ENCODE data around the gene PIH1D1. TPM values are rescaled to one million over a fixed set of nuclear protein-coding genes. Genes with fewer than 3 reads are reported as not detected.
A peak's percentile ranks its signal among the peaks of the same experiment; 100 is the strongest.

The PIH1D1 gene
- total and polyA plus RNA-seq, 2 experiments from 2014 or later = 103 to 164 TPM

MicroRNAs encoded within 50 kb of the gene (microRNA counts, 767-probe panel; counts per million panel counts)
- microRNA hsa-miR-150-5p = 6,168 counts per million, percentile 29 among the panel's probes with 10 or more counts

Small RNAs within 50 kb of the gene (microRNA-seq; reads per million reads assigned to microRNA genes)
- 11.5 reads per million, percentile 35 among the genes with 10 or more reads in this experiment for gene MIR150

Small RNAs within 50 kb of the gene (small RNA-seq; reads per million reads assigned to genes)
- 0.87 reads per million, percentile 56 among the genes with 10 or more reads in this experiment for gene MIR150 (ENCODE audit: low replicate concordance)
- not detected for gene SNORD32A (ENCODE audit: low replicate concordance)
- not detected for gene SNORD33 (ENCODE audit: low replicate concordance)
- not detected for gene SNORD34 (ENCODE audit: low replicate concordance)
- gene SNORD35A (ENCODE audit: low replicate concordance) = not detected
- gene SNORD35B (ENCODE audit: low replicate concordance) = not detected

Other genes starting within 250 kb of the PIH1D1 start
- 0.31 and 1.6 TPM in 2 replicates for gene SLC6A16, start 126.6 kb downstream of the PIH1D1 start, total RNA-seq (2014; rRNA removed; shearing (Covaris generic))
- 1.4 and 1.8 TPM in 2 replicates for gene SLC6A16, start 126.6 kb downstream of the PIH1D1 start, polyA plus RNA-seq (2016; fragmentation: Nextera tagmentation; extraction: Ambion mirVana)
- gene CD37, start 116.4 kb downstream of the PIH1D1 start, total RNA-seq (2014; rRNA removed; shearing (Covaris generic)) = not detected in 2 replicates
- 106 and 114 TPM in 2 replicates for gene CD37, start 116.4 kb downstream of the PIH1D1 start, polyA plus RNA-seq (2016; fragmentation: Nextera tagmentation; extraction: Ambion mirVana)
- 74.4 and 82.5 TPM in 2 replicates for gene TEAD2, start 89.4 kb downstream of the PIH1D1 start, total RNA-seq (2014; rRNA removed; shearing (Covaris generic))
- gene TEAD2, start 89.4 kb downstream of the PIH1D1 start, polyA plus RNA-seq (2016; fragmentation: Nextera tagmentation; extraction: Ambion mirVana) = 30.3 and 34.3 TPM in 2 replicates
- 0.76 TPM in 1 of 2 replicates, not detected in the other for gene DKKL1, start 87.9 kb downstream of the PIH1D1 start, total RNA-seq (2014; rRNA removed; shearing (Covaris generic))
- 2.9 and 3.6 TPM in 2 replicates for gene DKKL1, start 87.9 kb downstream of the PIH1D1 start, polyA plus RNA-seq (2016; fragmentation: Nextera tagmentation; extraction: Ambion mirVana)
- not detected in 2 replicates for gene KASH5, start 63.6 kb downstream of the PIH1D1 start, total RNA-seq (2014; rRNA removed; shearing (Covaris generic))
- 0.44 TPM in 1 of 2 replicates, not detected in the other for gene KASH5, start 63.6 kb downstream of the PIH1D1 start, polyA plus RNA-seq (2016; fragmentation: Nextera tagmentation; extraction: Ambion mirVana)
- gene PTH2, start 28.4 kb downstream of the PIH1D1 start, total RNA-seq (2014; rRNA removed; shearing (Covaris generic)) = not detected in 2 replicates
- 1.3 and 1.6 TPM in 2 replicates for gene PTH2, start 28.4 kb downstream of the PIH1D1 start, polyA plus RNA-seq (2016; fragmentation: Nextera tagmentation; extraction: Ambion mirVana)
- not detected in 2 replicates for gene GFY, start 26.4 kb downstream of the PIH1D1 start, total RNA-seq (2014; rRNA removed; shearing (Covaris generic))
- 1.2 and 1.7 TPM in 2 replicates for gene GFY, start 26.4 kb downstream of the PIH1D1 start, polyA plus RNA-seq (2016; fragmentation: Nextera tagmentation; extraction: Ambion mirVana)
- 0.90 and 1.6 TPM in 2 replicates for gene SLC17A7, start 10.3 kb downstream of the PIH1D1 start, total RNA-seq (2014; rRNA removed; shearing (Covaris generic))
- gene SLC17A7, start 10.3 kb downstream of the PIH1D1 start, polyA plus RNA-seq (2016; fragmentation: Nextera tagmentation; extraction: Ambion mirVana) = 1.5 TPM in 2 replicates
- gene ALDH16A1, start 1.4 kb upstream of the PIH1D1 start, total RNA-seq (2014; rRNA removed; shearing (Covaris generic)) = 57.3 and 62.3 TPM in 2 replicates
- gene ALDH16A1, start 1.4 kb upstream of the PIH1D1 start, polyA plus RNA-seq (2016; fragmentation: Nextera tagmentation; extraction: Ambion mirVana) = 16.8 and 20.0 TPM in 2 replicates
- gene FLT3LG, start 22.4 kb upstream of the PIH1D1 start, total RNA-seq (2014; rRNA removed; shearing (Covaris generic)) = 0.49 TPM in 1 of 2 replicates, not detected in the other
- gene FLT3LG, start 22.4 kb upstream of the PIH1D1 start, polyA plus RNA-seq (2016; fragmentation: Nextera tagmentation; extraction: Ambion mirVana) = 1.8 and 3.3 TPM in 2 replicates
- gene RPL13A, start 35.8 kb upstream of the PIH1D1 start, total RNA-seq (2014; rRNA removed; shearing (Covaris generic)) = 2,007 and 2,412 TPM in 2 replicates
- 2,105 and 2,261 TPM in 2 replicates for gene RPL13A, start 35.8 kb upstream of the PIH1D1 start, polyA plus RNA-seq (2016; fragmentation: Nextera tagmentation; extraction: Ambion mirVana)
- 4,006 and 4,643 TPM in 2 replicates for gene RPS11, start 44.6 kb upstream of the PIH1D1 start, total RNA-seq (2014; rRNA removed; shearing (Covaris generic))
- 2,646 and 2,793 TPM in 2 replicates for gene RPS11, start 44.6 kb upstream of the PIH1D1 start, polyA plus RNA-seq (2016; fragmentation: Nextera tagmentation; extraction: Ambion mirVana)
- gene FCGRT, start 60.8 kb upstream of the PIH1D1 start, total RNA-seq (2014; rRNA removed; shearing (Covaris generic)) = 23.5 and 41.7 TPM in 2 replicates
- 62.3 and 66.8 TPM in 2 replicates for gene FCGRT, start 60.8 kb upstream of the PIH1D1 start, polyA plus RNA-seq (2016; fragmentation: Nextera tagmentation; extraction: Ambion mirVana)
- 44.0 and 54.8 TPM in 2 replicates for gene RCN3, start 76.2 kb upstream of the PIH1D1 start, total RNA-seq (2014; rRNA removed; shearing (Covaris generic))
- gene RCN3, start 76.2 kb upstream of the PIH1D1 start, polyA plus RNA-seq (2016; fragmentation: Nextera tagmentation; extraction: Ambion mirVana) = 40.2 and 45.8 TPM in 2 replicates
- gene NOSIP, start 128.7 kb upstream of the PIH1D1 start, total RNA-seq (2014; rRNA removed; shearing (Covaris generic)) = 88.5 and 89.8 TPM in 2 replicates
- gene NOSIP, start 128.7 kb upstream of the PIH1D1 start, polyA plus RNA-seq (2016; fragmentation: Nextera tagmentation; extraction: Ambion mirVana) = 141 and 143 TPM in 2 replicates
- gene PRRG2, start 129.5 kb upstream of the PIH1D1 start, total RNA-seq (2014; rRNA removed; shearing (Covaris generic)) = 3.8 and 10.5 TPM in 2 replicates
- 2.0 and 2.3 TPM in 2 replicates for gene PRRG2, start 129.5 kb upstream of the PIH1D1 start, polyA plus RNA-seq (2016; fragmentation: Nextera tagmentation; extraction: Ambion mirVana)
- 32.1 and 41.6 TPM in 2 replicates for gene PRR12, start 139.4 kb upstream of the PIH1D1 start, total RNA-seq (2014; rRNA removed; shearing (Covaris generic))
- 8.6 and 10.3 TPM in 2 replicates for gene PRR12, start 139.4 kb upstream of the PIH1D1 start, polyA plus RNA-seq (2016; fragmentation: Nextera tagmentation; extraction: Ambion mirVana)
- 6.1 and 9.3 TPM in 2 replicates for gene RRAS, start 188.3 kb upstream of the PIH1D1 start, total RNA-seq (2014; rRNA removed; shearing (Covaris generic))
- gene RRAS, start 188.3 kb upstream of the PIH1D1 start, polyA plus RNA-seq (2016; fragmentation: Nextera tagmentation; extraction: Ambion mirVana) = 30.0 and 31.0 TPM in 2 replicates
- 47.0 and 53.7 TPM in 2 replicates for gene SCAF1, start 190.4 kb upstream of the PIH1D1 start, total RNA-seq (2014; rRNA removed; shearing (Covaris generic))
- 19.7 and 20.2 TPM in 2 replicates for gene SCAF1, start 190.4 kb upstream of the PIH1D1 start, polyA plus RNA-seq (2016; fragmentation: Nextera tagmentation; extraction: Ambion mirVana)
- 89.3 and 164 TPM in 2 replicates for gene IRF3, start 214.0 kb upstream of the PIH1D1 start, total RNA-seq (2014; rRNA removed; shearing (Covaris generic))
- 57.4 and 72.4 TPM in 2 replicates for gene IRF3, start 214.0 kb upstream of the PIH1D1 start, polyA plus RNA-seq (2016; fragmentation: Nextera tagmentation; extraction: Ambion mirVana)
- 30.6 and 61.3 TPM in 2 replicates for gene BCL2L12, start 214.1 kb upstream of the PIH1D1 start, total RNA-seq (2014; rRNA removed; shearing (Covaris generic))
- 102 and 114 TPM in 2 replicates for gene BCL2L12, start 214.1 kb upstream of the PIH1D1 start, polyA plus RNA-seq (2016; fragmentation: Nextera tagmentation; extraction: Ambion mirVana)
- gene PRMT1, start 225.5 kb upstream of the PIH1D1 start, total RNA-seq (2014; rRNA removed; shearing (Covaris generic)) = 700 and 762 TPM in 2 replicates
- 587 and 590 TPM in 2 replicates for gene PRMT1, start 225.5 kb upstream of the PIH1D1 start, polyA plus RNA-seq (2016; fragmentation: Nextera tagmentation; extraction: Ambion mirVana)
- gene ADM5, start 237.8 kb upstream of the PIH1D1 start, total RNA-seq (2014; rRNA removed; shearing (Covaris generic)) = 3.1 and 5.7 TPM in 2 replicates
- gene ADM5, start 237.8 kb upstream of the PIH1D1 start, polyA plus RNA-seq (2016; fragmentation: Nextera tagmentation; extraction: Ambion mirVana) = 2.6 and 2.8 TPM in 2 replicates
- 46.8 and 63.4 TPM in 2 replicates for gene CPT1C, start 239.3 kb upstream of the PIH1D1 start, total RNA-seq (2014; rRNA removed; shearing (Covaris generic))
- gene CPT1C, start 239.3 kb upstream of the PIH1D1 start, polyA plus RNA-seq (2016; fragmentation: Nextera tagmentation; extraction: Ambion mirVana) = 77.3 and 79.3 TPM in 2 replicates

Data from GM23338 (cell line).